ENCODE results near the gene SNX19. TPM values are rescaled to one million over a fixed set of nuclear protein-coding genes. Genes with fewer than 3 reads are reported as not detected.

Gene SNX19
- total RNA-seq, 1 experiment from 2014 or later = 39.0 TPM

DNA sequence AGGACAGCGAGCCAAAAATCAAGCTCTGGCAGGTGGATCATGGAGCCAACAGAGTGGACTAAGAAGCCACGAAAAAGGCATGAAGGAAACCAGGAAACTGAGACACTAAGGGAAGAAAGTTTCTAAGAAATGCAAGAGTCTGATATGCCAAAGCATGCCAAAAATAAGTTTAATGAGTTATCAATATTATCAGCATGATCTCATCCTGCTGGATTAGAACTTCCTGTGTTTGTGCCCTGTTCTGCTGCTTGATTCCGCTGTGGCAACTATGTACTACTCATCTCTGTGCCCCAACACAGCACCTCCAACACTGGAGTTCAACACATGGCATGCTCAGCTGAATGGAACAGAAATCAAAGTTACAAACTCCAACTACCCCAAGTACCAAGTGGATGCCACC lies 10.8 kb downstream of the SNX19 start:
- DNase-seq (ENCODE audit: low spot score) = no peak

DNA sequence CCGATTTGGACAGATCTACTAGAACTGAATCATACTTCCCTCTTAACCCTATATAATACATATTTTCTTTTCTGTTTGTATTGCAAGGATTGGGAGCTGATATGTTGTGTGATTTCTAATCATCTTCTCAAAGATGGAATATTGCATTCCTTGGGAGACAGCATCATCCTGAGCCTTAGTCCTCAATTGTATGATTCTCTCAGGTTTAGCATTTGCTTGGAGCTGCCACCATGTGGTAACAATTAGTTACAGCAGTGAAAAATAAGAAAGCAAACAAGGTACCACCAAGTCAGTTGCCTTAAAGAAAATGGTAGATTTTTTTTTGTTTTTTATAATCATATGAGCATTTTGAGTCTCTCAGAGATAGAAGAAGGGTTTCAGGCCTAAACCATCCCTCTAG lies 11.9 kb downstream of the SNX19 start:
- peak; percentile 19 for DNase-seq (ENCODE audit: low spot score)

DNA sequence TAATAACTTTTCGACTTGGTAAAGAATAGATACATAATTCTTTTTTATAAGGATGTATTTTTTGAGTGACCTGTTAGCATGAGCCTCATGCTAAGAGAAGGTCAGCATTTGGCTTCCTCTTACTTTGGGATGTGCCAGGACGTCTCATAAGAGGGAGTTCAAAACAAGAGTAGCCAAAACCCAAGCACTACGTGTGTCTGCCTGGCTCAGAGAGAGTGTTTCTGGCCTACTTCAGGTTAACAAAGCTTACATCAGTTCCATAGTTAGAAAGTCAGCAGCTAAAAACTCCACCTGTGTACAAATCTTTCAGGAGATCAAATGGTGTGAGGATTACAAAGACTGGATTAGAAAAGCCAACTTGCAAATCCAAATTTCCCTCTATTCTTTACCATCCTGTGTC lies 13.9 kb downstream of the SNX19 start:
- DNase-seq (ENCODE audit: low spot score) = no peak

DNA sequence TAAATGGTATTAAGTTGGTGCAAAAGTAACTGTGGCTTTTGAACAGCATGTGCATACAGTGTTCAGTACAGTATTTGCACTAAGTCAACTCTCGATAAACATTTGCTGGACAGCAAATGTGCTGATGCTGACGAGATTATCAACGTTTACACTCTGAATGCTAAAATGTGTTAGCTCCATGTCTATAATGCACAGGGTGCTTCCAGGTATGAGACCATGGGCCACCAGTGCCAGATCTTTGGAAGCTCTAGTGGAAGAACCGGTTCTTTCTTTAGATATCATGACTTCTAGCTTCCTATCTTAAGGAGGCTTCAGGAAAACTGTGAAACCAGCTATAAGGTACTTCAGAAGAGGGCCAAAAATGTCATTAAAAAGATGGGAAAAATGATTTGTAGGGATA lies 17.2 kb downstream of the SNX19 start:
- no peak for DNase-seq (ENCODE audit: low spot score)

DNA sequence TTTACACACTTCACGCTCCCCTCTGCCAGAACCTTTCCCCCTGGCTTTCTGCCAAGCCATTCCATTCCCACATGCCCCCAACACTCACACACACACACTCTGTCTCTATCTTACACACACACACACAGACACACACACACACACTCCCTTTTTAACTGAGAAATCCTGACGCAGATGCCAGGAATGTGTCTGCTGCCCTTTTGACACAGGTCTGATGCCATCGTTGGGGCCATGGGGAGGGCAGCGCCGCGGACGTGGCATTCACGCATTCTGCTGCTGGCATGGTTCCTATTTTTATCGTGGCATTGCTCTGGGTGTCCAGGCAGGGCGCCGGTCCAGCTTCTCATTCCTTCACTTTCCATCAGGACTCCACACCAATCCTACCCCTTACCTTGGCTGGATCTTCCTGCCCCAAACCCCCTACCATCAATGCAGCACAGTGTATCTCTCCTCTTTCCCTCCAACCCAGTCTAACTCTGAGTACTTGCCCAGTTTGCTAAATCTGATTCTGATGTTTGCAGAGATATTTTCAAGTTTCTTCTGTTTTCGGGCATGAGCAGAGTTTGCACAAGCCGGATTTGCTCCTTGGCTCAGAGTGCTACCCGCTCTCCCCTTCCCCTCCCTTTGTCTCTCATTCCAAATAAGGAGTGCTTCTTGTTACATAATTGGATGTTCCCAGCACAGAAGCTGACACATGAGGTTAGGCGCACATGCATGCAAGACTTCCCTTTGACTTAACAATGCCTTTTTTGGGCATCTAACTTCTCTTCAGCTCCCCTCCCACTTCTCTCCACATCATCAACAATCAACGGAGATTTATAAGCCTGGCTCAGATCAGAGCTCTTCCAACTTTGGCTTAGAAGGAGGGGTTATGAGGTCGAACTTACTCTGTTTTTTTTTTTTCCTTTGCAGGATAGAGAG lies 18.8 kb downstream of the SNX19 start:
- peak; percentile 96 for DNase-seq (ENCODE audit: low spot score)

DNA sequence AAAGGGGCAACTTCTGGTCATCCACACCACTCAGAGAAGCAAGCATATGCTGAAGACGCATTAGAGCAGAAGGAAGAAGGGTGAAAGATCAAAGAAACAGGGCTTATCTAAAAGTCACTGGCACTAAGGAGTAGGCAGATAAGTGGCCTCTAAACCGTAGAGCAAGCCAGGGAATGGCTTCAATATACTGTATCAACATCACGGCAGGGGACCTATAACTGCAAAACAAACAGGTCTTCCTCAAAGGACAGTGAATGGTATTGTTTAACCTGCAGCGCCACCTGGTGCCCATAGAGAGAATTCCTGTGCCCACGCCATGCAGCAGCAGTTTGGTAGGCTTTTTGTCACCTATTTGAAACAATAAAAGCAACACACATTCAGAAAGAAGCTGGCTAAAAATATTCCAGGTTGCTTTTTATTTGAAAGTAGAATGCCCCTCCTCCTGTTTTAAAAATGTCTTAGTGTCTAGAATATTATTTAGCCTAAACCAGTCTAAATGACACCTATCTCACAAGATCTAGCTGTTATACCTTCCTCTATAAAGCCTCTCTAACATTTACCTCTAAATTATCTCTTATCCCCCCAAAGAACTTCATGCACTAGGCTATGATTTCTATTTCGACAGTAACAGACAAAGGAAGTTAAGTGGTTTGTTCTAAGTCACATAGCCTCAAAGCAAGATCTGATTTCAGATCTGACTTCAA lies 21.8 kb downstream of the SNX19 start:
- peak; percentile 69 for DNase-seq (ENCODE audit: low spot score)

DNA sequence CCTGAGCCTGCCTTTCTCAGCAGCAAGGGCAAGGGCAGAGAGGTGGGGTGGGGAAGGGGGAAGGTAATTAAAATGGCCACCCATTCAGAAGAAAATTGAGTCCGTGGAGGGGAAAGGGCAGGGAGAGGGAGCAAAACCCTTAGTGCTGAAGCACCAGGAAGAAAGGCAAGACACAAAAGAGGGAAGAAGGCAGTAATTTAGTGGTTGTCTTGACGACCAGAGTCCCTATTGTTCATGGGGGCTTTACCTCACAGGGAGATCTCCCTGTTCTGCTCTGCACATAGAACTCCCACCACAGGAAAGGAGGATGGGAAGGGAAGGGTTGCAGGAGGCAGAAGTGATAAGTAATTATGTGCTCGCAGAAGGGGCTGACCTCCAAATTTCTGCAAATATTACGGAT lies 23.4 kb downstream of the SNX19 start:
- no peak for DNase-seq (ENCODE audit: low spot score)

DNA sequence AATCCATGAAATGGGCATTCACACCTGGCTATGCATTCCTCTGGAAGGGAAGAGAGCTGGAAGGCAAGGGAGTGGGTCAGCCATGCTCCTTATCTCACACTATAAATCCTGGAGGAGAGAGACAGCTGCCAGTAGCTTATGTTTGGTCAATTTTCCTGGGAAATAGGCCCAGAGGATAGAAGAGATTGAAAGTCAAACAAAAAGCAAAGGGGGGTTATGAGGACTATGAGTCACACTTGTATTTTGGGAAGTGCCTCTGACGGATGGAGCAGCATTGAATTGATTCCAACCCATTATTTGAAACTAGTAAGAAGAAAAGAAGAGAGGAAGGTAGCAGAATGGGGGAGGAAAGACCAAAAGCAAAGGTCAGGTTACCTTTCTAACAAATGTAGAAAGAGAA lies 25.0 kb downstream of the SNX19 start:
- no peak for DNase-seq (ENCODE audit: low spot score)

DNA sequence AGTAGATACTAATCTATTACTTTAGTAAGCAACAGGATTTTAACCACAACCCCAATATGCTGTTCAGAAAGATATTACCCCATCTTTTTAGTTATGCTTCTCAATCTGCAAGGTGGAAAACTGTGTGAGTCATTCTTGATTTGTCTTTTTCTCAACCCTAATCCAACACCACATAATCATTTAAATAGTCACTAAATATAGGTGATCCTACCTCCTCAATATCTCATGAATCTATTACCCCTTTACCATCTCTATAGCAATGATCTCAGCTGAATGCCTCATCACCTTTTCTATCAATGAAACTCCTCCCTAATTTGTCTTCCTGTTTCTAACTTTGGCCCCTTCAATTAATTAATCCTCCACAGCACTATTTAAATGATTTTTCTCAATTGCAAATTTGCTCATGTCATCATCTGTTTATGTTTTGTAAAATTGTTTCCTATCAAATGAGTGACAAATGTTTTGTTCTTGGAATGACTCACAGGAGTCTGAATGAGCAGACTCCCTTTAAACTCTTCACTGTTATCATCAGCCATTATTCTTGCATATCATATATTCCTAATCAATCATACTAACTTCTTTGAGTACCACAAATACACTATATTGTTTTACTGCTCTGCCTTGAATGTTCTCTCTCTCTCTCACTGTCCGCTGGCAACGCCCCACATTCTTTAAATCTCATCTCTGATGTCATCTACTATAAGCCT lies 26.1 kb downstream of the SNX19 start:
- DNase-seq (ENCODE audit: low spot score) = no peak

DNA sequence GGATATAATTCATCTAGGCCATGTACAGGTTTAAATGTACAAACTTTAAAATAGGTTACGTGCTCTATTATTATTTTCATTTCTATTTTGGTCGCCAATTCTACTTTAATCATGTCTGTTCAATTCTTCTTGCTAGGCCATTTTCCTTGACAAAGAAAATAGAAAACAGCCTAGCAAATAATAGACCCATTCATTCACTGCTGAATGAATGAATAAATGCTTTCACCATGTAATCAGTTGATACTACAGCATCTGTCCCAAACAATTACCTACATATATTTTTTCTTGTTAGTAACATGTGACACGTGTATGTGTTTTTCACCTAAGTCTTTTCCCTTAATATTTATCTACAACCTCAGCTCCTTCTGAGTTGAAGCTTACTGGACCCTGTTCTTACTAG lies 27.5 kb downstream of the SNX19 start:
- DNase-seq (ENCODE audit: low spot score) = no peak

DNA sequence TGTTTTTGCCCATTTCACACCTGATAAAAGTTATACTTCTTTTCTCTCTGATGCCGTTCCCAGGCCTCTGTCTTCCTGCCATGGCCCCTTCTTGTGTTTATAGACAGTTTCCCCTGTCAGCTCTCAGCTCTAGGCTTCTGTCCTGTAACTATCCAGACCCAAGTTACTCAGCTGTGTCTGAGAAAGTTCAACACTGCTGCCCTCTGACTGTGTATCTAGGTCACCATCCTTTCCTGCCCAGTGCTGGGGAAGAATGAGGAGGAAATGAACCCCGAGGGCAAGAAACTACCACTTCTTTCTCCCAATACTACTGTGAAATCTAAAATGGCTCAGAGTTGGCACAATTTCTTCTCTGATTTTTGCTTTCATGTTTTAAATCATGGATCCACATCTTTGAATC lies 29.6 kb downstream of the SNX19 start:
- no peak for DNase-seq (ENCODE audit: low spot score)

DNA sequence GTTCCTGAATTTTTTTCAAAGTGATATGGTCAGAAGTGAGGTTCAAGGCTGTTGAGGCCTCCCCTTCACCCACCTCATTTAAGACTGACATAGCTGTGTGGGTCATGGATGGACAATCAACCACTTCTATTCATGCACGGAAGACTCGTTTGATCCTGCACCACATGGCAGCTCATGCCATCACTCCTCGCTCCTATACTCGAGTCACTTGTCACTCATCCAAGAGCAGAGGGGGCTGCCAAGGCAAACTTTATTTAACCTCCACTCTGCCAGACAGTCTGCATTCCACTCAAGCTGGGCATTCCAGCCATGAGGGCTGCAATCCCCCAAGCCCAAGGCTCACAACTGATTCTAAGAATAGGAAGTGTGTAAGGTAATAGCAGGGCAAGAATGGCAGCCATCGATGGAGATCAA lies 34.1 kb downstream of the SNX19 start:
- DNase-seq (ENCODE audit: low spot score) = no peak

DNA sequence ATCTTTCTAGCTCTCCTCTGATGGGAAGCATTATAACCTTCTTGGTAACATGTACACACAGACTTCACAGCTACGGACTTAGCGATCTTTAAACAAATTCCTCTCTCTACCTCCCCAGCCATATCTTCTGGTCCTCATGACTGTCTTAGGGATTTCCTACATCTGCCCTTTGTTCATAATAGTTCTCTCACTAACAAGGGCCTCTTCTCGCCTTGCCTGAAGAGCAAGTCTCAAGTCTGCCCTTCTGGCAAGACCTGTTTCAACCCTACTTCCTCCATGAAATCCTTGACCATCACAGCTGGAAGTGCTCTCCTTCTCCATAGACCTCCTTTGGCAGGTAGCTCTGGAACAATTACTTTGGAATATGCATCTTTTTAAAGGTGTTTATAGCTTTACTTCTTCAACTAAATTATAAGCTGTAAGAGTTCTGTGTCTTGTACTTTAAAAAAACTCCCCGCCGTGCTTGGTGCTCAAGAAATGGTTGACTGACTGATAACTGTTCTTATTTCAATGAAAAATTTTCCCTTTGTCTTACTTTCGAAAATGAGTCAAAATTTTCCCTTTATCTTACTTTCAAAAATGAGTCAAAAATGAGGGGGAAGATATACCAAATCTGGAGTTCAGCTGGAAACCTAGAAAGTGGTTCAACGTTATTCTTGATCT lies 34.7 kb downstream of the SNX19 start:
- no peak for DNase-seq (ENCODE audit: low spot score)

DNA sequence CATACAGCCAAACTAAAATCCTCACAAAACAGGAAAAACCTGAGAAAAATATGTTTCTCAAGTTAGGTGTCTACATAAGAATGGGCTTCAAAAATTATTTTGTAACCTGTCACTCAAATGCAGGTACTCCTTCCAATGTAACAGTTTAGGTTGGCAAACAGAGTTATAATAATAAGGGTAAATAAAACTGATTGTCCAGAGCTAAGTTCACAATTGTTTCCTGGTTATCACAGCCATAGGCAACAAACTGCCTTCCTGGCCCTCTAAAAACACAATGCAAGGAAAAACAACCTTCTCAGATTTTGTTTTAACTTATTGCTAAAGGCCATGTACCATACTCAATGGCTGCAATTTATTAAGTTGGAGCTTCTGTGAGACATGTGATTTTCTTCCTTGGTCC lies 36.4 kb downstream of the SNX19 start:
- no peak for DNase-seq (ENCODE audit: low spot score)

DNA sequence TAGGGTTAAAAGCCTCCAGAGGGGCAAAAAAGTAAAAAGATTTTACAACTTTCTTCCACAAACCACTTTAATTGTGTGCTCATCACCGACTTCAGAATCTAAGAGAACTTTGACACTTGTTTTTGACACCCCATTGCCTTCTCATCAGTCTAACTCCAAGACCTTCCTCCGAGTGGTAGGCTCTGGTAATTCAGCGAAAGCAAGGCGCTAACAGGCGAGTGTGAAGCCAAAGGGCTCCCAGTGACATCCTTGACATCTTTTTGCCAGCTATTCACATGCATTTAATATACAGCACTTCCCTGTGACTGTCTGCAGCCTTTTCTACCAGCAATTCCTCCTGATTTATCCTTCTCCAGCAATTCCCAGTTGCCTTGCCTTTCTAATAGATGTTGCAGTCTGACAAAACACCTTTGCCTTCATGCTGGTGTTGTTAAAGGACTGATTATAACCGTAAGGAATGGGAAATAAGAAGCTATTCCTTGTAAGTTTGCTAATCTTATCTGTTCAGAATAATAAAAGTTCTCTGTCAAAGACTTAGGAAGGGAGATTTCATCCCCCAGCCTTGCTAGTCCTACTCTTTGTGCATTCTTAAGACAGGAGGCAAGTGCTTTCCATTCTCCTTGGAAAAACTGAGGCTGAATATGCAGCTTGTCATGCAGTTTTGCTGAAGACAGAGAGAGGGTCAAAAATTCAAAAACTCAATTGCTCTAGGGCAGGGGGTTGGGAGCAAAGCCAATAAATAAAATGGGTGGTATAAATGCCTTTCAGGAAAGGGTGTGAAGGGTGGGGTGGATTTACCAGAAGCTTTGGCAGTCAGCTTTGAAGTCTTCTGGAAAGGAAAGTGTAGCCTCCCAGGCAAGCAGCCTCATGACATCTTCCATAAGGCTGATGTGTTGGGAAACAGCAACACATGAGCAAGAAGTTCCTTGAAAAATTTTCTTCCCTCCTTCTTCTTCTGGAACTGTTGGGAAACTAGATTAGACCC lies 39.1 kb downstream of the SNX19 start:
- DNase-seq (ENCODE audit: low spot score) = no peak

DNA sequence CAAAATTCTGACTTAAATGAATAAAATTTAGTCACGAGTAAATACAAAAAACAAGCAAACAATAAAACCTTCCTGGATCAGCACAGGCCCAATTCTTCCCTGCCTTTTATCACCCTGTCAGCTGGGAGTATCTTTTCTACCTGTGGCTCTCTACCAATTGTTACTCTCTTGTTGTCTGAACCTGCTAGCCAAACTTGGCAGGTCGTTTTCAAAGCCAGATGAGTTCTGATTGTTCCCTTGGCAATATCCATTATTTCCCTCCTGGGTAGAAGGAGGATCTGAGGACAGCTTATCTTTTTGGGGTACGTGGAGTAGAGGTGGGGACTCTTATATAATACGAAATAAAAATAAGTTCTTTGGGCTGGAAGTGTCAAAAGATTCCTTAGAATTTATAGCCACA lies 40.2 kb downstream of the SNX19 start:
- no peak for DNase-seq (ENCODE audit: low spot score)

DNA sequence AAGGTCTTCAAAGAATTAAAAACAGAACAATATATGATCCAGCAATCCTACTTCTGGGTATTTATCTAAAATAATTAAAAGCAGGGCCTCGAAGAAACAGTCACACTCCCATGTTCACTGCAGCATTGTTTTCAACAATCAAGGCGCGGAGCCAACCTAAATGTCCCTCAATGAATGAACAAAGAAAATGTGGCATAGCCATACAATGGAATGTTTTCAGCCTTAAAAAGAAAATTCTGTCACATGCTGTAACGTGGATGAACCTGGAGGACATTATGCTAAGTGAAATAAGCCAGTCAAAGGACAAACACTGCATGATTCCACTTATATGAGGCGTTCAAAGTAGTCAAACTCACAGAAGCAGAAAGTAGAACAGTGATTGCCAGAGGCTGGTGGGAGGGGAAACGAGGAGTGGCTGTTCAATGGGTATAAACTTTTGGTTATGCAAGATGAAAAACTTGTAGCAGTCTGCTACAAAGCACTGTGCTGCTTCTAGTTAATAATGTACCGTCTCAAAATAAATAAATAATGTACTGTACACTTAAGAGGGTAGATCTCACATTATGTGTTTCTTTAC lies 41.2 kb downstream of the SNX19 start:
- DNase-seq (ENCODE audit: low spot score) = no peak

DNA sequence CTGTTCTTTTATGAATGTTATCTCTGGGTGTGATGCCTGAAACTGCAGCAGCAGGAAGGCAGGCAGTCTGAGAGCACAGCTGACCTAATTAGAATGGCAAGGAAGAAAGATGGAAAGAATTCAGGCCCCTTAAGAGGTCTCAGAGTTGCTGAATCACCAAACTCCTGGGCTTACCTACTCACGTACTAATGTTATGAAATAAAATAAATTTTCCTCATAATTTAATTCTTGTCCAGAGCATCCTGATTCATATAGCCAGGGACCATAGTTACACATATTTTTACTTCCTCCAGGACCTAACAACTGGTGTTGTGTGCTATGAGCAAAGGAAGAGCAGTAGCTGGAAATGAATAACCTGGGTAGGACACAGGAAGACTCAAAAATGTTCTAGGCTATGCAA lies 41.9 kb downstream of the SNX19 start:
- DNase-seq (ENCODE audit: low spot score) = no peak

DNA sequence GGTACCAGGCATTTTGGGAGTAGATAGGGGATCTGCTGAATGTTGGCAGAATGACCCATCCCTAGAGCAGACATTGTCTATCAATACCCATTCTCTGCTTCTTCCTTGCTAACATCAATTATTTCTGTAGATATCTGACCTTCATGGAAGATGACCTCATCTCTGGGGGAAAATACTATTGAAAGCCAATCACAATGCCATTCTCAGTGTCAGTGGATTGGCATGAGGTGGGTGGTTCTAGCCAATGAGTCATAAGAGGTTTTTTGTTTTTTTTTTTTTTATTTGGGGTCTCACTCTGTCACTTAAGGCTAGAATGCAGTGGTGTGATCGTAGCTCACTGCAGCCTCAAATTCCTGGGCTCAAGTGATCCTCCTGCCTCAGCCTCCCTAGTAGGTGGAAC lies 42.5 kb downstream of the SNX19 start:
- DNase-seq (ENCODE audit: low spot score) = no peak

DNA sequence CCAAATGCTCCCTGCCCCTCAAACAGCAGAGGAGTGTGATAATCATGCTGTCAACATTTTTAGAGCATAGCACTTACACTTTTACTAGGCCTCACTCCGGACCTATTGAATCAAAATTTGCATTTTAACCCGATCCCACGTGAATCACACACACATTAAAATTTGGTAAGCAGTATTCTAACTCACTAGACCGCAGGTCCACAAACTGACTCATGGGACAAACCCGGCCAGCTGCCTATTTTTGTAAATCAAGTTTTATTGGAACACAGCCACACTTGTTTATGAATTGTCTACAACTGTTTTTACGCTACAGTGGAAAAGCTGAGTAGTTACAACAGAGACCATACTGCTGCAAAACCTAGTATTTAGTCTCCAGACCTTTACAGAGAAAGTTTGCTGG lies 43.3 kb downstream of the SNX19 start:
- peak; percentile 35 for DNase-seq (ENCODE audit: low spot score)

Data from H4 (cell line).